SK-N-MC (cell line): ENCODE results near the gene RFX2.

Source experiments
- FOXP2 ChIP-seq: optimal IDR thresholded peaks from 2 replicates; pipeline ENCODE3; 2011; ENCODE audit warnings: mild to moderate bottlenecking, moderate library complexity; ENCODE audit not compliant: insufficient read depth; ENCODE audit errors: extremely low read length, control extremely low read depth
- POLR2AphosphoS5 ChIP-seq: IDR thresholded peaks from 2 replicates; pipeline ENCODE4 v1.6.1; 2012; ENCODE audit warnings: mild to moderate bottlenecking, low read depth, low read length, borderline replicate concordance

DNA sequence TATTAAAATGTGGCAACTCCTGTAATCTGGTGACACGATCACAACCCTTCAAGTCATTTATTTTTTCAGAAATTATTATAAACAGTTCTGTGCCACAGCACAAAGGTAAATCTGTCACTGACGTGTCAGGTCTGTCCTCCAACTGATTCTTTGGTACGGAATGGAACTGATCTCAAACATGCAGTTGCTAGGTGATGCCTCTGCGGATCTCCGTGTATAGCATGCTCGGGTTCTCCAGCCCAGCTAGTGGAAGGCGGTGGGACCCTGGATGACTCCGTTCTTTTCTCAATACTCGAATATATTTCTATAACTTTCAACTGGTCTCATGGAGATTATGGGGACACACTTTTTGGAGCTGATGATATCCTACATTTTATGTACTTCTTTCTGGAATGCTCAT lies 143.4 kb downstream of the RFX2 start:
- TF ChIP-seq POLR2AphosphoS5 (no peak), FOXP2 (no peak)
